ENCODE results near the gene LYZL4. TPM values are rescaled to one million over a fixed set of nuclear protein-coding genes. Genes with fewer than 3 reads are reported as not detected.
A peak's percentile ranks its signal among the peaks of the same experiment; 100 is the strongest.

LYZL4 gene
- total RNA-seq, 1 experiment from 2014 or later, result not detected

GRCh38 chr3:42428830-42429229 lies 18.4 kb upstream of the LYZL4 start:
- DNase-seq (ENCODE audit: low read depth), result no peak

GRCh38 chr3:42425736-42426407 lies 15.5 kb upstream of the LYZL4 start:
- no peak for DNase-seq (ENCODE audit: low read depth)

GRCh38 chr3:42424911-42425310 lies 14.5 kb upstream of the LYZL4 start:
- no peak for DNase-seq (ENCODE audit: low read depth)

GRCh38 chr3:42421818-42422796 lies 11.7 kb upstream of the LYZL4 start:
- no peak for DNase-seq (ENCODE audit: low read depth)

- no peak for DNase-seq (ENCODE audit: low read depth)
Observed at GRCh38 chr3:42419563-42419962, 9.2 kb upstream of the LYZL4 start.

GRCh38 chr3:42412526-42413155 lies 2.2 kb upstream of the LYZL4 start:
- no peak for DNase-seq (ENCODE audit: low read depth)

GRCh38 chr3:42411429-42411828 lies 1.0 kb upstream of the LYZL4 start:
- DNase-seq (ENCODE audit: low read depth), result no peak

- DNase-seq (ENCODE audit: low read depth), result no peak
Observed at GRCh38 chr3:42408156-42408555, 2.3 kb downstream of the LYZL4 start.

GRCh38 chr3:42406727-42407450 lies 3.5 kb downstream of the LYZL4 start:
- DNase-seq (ENCODE audit: low read depth), result no peak

- no peak for DNase-seq (ENCODE audit: low read depth)
Observed at GRCh38 chr3:42405857-42406256, 4.6 kb downstream of the LYZL4 start.

- DNase-seq (ENCODE audit: low read depth), result no peak
Observed at GRCh38 chr3:42403737-42404136, 6.7 kb downstream of the LYZL4 start.

- no peak for DNase-seq (ENCODE audit: low read depth)
Observed at GRCh38 chr3:42402394-42403096, 7.9 kb downstream of the LYZL4 start.

GRCh38 chr3:42398080-42398479 lies 12.3 kb downstream of the LYZL4 start:
- DNase-seq (ENCODE audit: low read depth), result no peak

GRCh38 chr3:42397644-42398043 lies 12.8 kb downstream of the LYZL4 start:
- no peak for DNase-seq (ENCODE audit: low read depth)

GRCh38 chr3:42394579-42395288 lies 15.7 kb downstream of the LYZL4 start:
- no peak for DNase-seq (ENCODE audit: low read depth)

GRCh38 chr3:42387802-42388651 lies 22.4 kb downstream of the LYZL4 start:
- no peak for DNase-seq (ENCODE audit: low read depth)

GRCh38 chr3:42381551-42382082 lies 28.8 kb downstream of the LYZL4 start:
- DNase-seq (ENCODE audit: low read depth), result no peak

- no peak for DNase-seq (ENCODE audit: low read depth)
Observed at GRCh38 chr3:42377681-42378080, 32.7 kb downstream of the LYZL4 start.

GRCh38 chr3:42376344-42376798 lies 34.0 kb downstream of the LYZL4 start:
- DNase-seq (ENCODE audit: low read depth), result peak; percentile 90
